HG03196 (cell line): ENCODE results near the gene LENG8.
"Not testable (repeated sequence)": the region's sequence is repeated elsewhere in the genome, so short reads cannot be mapped to it uniquely, and the experiment has no call there.

ENCODE experiments used
- ATAC-seq: cut with Tn5 transposase; IDR thresholded peaks from one replicate; pipeline ENCODE4 v1.9.1; 2021; ENCODE audit not compliant: unreplicated experiment

The LENG8 gene

DNA sequence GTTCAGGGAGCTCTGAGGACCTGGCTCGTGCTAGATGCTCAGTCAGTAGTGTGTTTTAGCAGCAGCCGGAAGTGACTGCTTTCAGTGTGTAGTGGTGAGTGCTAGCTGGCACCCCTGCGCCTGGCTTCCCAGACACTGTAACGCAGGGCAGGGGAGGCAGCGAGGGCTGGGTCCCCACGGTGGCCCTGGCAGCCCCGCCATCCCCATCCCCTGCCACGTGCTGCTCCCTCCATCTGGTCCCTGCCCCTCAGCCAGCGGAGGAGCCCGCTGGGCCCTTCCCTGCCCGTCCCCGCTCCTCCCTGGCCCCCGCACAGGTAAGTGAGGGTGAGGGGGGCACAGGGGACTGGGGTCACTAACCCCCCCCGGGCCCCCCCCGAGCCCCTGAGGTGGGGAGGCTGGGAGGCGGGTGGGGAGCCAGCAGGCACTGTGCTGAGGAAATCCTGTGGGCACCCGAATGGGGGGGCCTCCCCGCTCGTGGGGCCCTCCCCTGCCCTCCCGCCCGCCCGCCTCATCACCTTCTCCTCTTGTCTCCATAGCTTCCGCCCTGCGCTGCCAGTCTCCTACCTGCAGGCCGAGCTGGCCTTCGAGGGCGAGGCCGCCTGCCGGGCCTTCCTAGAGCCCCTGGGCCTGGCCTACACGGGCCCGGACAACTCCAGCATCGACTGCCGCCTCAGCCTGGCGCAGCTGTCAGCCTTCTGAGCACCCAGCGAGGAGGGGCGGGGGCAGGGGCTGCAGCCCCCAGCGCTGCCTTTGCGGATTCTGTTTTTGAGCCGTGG, 11.4 kb downstream of the LENG8 start:
- ATAC-seq: no peak

DNA sequence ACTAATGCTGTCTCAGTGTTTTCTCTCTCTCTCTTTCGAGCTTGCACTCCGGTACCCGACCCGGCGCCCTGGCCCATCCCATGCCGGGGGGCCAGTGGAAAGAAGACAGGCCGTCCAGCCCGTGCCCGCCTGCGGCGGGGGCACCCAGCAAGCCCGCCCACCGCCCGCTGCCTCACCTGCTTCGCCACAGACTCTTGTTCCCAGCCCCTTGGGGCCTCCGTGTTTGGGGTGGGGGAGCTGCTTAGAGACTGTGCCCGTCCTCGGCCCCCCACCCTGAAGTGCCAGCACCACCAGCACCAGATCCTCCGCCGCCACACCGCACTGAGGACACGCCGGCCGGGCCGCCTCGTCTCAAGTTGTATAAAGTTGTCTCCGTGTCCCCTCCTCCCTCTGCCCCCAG, 12.2 kb downstream of the LENG8 start:
- ATAC-seq: no peak

- no peak for ATAC-seq
Observed at GRCh38 chr19:54461613-54462012, 12.6 kb downstream of the LENG8 start.

- no peak for ATAC-seq
Observed at GRCh38 chr19:54462047-54462654, 13.2 kb downstream of the LENG8 start.

- peak; percentile 14 for ATAC-seq
Observed at GRCh38 chr19:54462655-54463530, 13.9 kb downstream of the LENG8 start.

GRCh38 chr19:54463531-54464043, 14.6 kb downstream of the LENG8 start, which contains the start of gene LENG9:
Gene LENG9, minus strand, starts transcription at chr19:54463778. Its CDS starts 252 bp downstream, at chr19:54463526.
- ATAC-seq: peak; percentile 45

GRCh38 chr19:54464044-54464629, 15.1 kb downstream of the LENG8 start:
- peak; percentile 45 for ATAC-seq

GRCh38 chr19:54464630-54465425, 15.8 kb downstream of the LENG8 start:
- ATAC-seq: peak; percentile 38

- no peak for ATAC-seq
Observed at GRCh38 chr19:54465426-54466109, 16.6 kb downstream of the LENG8 start.

- not testable (repeated sequence) for ATAC-seq
Observed at GRCh38 chr19:54466110-54466480, 17.1 kb downstream of the LENG8 start.

GRCh38 chr19:54469496-54469934, 20.5 kb downstream of the LENG8 start:
- ATAC-seq: no peak

DNA sequence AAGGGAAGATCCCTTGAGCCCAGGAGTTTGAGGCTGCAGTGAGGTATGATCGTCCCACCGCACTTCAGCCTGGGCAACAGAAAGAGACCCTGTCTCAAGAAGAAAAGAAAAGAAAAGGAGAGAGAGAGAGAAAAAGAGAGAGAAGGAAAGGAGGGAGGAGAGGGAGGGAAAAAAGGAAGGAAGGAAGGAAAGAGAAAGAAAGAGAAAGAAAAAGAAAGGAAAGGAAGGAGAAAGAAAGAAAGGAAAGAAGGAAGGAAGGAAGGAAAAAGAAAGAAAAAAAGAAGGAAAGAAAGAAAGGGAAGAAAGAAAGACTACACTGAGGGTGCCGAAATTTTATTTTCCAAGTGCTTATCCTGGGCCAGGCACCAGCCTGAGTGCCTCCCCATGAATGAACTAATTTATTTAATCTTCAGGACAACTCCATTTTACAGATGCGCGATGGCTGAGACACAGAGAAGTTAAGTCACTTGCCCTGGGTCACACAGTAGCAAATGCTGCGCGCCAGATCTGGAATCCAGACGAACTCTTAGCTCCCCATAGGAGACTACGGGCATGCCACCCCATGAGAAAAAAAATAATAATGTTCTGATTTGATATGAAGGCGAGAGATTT, 21.4 kb downstream of the LENG8 start:
- ATAC-seq: no peak

DNA sequence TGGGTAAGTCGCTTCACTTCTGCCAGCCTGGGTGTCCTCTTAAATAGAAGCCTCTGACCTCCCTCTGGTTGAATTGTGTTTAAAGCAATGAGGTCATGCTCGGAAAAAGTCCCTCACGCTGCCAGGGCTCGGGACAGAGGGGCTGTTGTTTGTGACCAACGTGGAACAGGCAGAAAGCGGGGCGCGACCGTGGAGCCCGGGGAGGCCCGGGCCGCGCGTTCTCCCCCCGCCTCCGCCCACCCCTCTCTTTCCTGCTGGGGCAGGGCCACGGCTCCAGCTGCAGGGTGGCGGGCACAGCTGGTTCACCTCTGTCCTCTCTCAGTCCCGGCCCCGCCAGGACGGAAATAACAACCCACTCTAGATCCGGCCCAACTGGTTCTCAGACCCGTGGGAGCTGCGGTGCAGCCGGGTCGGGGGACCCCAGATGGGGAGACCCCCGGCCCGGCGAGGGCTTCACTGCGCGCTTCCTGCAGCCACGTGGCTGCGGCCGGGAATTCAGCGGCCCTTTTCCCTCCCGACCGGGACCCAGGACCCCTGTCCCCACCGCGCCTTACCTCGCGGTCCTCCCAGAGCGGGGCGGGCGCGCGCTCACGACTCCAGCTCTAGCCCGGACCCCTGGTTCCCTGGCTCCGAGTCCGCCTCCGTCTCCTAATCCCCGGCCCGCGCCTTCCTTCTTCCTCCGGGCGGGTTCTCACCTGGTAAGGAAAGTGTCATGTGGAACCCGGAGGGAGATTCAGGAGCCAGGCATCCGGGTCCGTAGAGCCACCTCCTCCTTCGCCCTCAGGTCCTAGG, 22.2 kb downstream of the LENG8 start:
- no peak for ATAC-seq

DNA sequence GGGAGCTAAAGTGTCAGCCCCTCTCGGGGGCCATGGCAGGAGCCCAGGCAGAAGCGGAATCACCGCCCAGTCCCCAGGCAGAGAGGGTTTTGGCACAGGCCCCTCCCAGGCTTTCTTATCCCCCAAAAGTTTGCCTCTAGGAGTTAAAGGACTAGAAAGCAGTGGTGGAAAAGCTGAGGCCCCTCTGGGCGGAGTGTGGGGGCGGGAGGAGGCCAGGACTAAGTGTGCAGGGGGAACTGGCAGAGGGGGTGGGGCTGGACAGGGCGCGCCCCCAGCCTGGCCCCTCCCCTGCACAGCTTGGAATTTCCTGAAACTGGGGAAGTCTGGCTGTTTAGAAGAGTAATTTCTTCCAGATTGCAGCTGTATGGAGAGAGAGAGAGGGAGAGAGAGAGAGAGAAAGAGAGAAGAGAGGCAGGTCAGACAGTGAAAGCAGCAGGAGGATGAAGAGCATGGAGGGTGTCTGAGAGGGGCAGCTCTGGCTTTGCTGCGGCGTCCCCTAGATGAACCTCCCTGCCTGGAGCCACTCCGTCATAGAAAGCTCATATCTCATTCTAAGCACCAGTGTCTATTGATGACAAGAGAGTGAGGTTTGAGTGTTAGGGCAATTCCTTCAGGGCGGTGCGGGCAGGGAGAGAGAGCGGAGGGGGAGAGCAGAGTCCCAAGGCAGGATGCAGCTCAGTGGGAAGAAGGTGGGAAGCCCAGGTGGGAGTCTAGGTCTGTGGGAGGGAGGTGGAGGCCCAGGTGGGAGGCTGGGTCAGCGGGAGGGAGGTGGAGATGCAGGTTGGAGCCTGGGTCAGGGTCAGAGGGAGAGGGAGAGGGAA, 24.3 kb downstream of the LENG8 start, which contains the start of gene CDC42EP5:
CDC42EP5 (minus strand) TSS at position 226 of the 821 bp plus-strand sequence. CDS start 7,749 bp downstream, outside the sequence.
- ATAC-seq: no peak

DNA sequence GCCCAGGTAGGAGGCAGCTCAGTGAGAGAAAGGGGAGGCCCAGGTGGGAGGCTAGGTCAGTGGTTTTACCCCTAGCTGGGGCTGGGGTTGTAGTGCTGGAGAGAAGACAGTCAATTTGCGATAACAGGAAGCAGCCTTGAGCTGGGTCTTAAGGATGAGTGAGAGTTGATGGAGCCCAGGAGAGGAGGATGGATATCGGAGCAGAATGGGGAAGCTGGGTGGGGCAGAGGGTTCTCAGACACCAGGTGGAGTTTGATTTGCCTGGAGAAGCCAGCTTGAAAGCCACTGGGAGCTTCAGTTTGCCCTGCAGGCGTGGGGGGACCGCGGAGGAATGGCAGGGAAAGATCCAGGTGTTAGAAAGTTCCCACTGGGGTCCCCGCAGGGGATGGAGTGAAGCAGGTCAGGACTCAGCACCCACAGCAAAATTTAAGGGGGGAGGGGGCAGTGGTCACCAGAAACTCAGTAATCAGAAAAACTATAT, 24.9 kb downstream of the LENG8 start:
- no peak for ATAC-seq

DNA sequence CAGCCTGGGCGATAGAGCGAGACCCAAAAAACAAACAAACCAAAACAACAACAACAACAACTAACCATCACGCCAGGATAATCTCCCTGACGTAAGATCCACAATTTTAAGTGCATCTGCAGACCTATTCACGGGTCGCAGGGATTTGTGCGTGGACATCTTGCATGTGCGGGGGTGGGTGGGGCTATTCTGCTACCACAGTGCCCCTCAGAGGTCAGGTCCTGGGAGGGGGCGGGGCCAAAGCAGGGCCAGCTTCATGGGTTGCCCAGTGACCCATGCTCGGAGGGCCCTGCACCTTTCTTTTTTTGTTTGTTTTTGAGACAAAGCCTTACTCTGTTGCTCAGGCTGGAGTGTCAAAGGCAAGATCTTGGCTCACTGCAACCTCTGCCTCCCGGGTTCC, 26.7 kb downstream of the LENG8 start:
- ATAC-seq: no peak

- ATAC-seq: no peak
Observed at GRCh38 chr19:54477650-54478049, 28.7 kb downstream of the LENG8 start.
